Trophoblast cell (in vitro differentiated cells and primary cell): ENCODE data around the gene ITGAE.

Experiments used
- DNase-seq, 2 donors: peaks; one replicate each; pipeline ENCODE4 v3.0.0-alpha.2; 2016
- H2AFZ ChIP-seq: 2 replicates; pipeline ENCODE4 v1.6.1; 2013; ENCODE audit warnings: low read length, moderate library complexity, mild to moderate bottlenecking; ENCODE audit not compliant: insufficient read depth, poor library complexity
- H2AK5ac ChIP-seq: 2 replicates; pipeline ENCODE4 v1.6.1; 2013; ENCODE audit warnings: mild to moderate bottlenecking, low read length
- H2BK120ac ChIP-seq: 2 replicates; pipeline ENCODE4 v1.6.1; 2013; ENCODE audit warnings: low read length, mild to moderate bottlenecking, moderate library complexity; ENCODE audit not compliant: insufficient read depth, poor library complexity
- H2BK12ac ChIP-seq: 2 replicates; pipeline ENCODE4 v1.6.1; 2013; ENCODE audit warnings: mild to moderate bottlenecking, low read length, moderate library complexity
- H2BK5ac ChIP-seq: 2 replicates; pipeline ENCODE4 v1.6.1; 2013; ENCODE audit warnings: low read length, low read depth, moderate library complexity, mild to moderate bottlenecking; ENCODE audit not compliant: poor library complexity
- H3K14ac ChIP-seq: 2 replicates; pipeline ENCODE4 v1.6.1; 2013; ENCODE audit warnings: mild to moderate bottlenecking, low read length
- H3K18ac ChIP-seq: 2 replicates; pipeline ENCODE4 v1.6.1; 2013; ENCODE audit warnings: mild to moderate bottlenecking, low read length
- H3K23ac ChIP-seq: 2 replicates; pipeline ENCODE4 v1.6.1; 2013; ENCODE audit warnings: low read length
- H3K27ac ChIP-seq: 2 replicates; pipeline ENCODE4 v1.5.1; 2013; ENCODE audit warnings: low read depth, mild to moderate bottlenecking, inconsistent platforms, low read length, moderate library complexity
- H3K27me3 ChIP-seq: 2 replicates; pipeline ENCODE4 v1.6.1; 2013; ENCODE audit warnings: inconsistent platforms, mild to moderate bottlenecking, low read length, moderate library complexity; ENCODE audit not compliant: insufficient read depth
- H3K36me3 ChIP-seq, 2 experiments: 1 replicate in 1 of 2; 2 replicates in 1 of 2; pipeline ENCODE4 v1.6.1; 2013; ENCODE audit warnings: low read length in 2 of 2, mild to moderate bottlenecking in 2 of 2, moderate library complexity in 1 of 2; ENCODE audit not compliant: insufficient read depth in 2 of 2, control insufficient read depth in 1 of 2
- H3K4ac ChIP-seq: 2 replicates; pipeline ENCODE4 v1.6.1; 2013; ENCODE audit warnings: low read depth, mild to moderate bottlenecking, low read length, moderate library complexity
- H3K4me1 ChIP-seq, 2 experiments: 1 replicate in 1 of 2; 2 replicates in 1 of 2; pipeline ENCODE4 v1.6.1; 2013; ENCODE audit warnings: low read length in 2 of 2, mild to moderate bottlenecking in 2 of 2, moderate library complexity in 1 of 2; ENCODE audit not compliant: insufficient read depth in 2 of 2, control insufficient read depth in 1 of 2
- H3K4me2 ChIP-seq: 2 replicates; pipeline ENCODE4 v1.6.1; 2013; ENCODE audit warnings: inconsistent platforms, mild to moderate bottlenecking, low read length, moderate library complexity
- H3K4me3 ChIP-seq: 2 replicates; pipeline ENCODE4 v1.5.1; 2013; ENCODE audit warnings: mild to moderate bottlenecking, low read depth, low read length, inconsistent platforms
- H3K79me1 ChIP-seq: one replicate; pipeline ENCODE4 v1.6.1; 2013; ENCODE audit warnings: low read length
- H3K79me2 ChIP-seq: 2 replicates; pipeline ENCODE4 v1.6.1; 2013; ENCODE audit warnings: low read length, mild to moderate bottlenecking; ENCODE audit not compliant: control insufficient read depth, insufficient read depth, poor library complexity
- H3K9ac ChIP-seq: 2 replicates; pipeline ENCODE4 v1.6.1; 2013; ENCODE audit warnings: mild to moderate bottlenecking, low read length
- H3K9me3 ChIP-seq: 2 replicates; pipeline ENCODE4 v1.6.1; 2013; ENCODE audit warnings: low read depth, mild to moderate bottlenecking, control low read depth, inconsistent platforms, low read length; ENCODE audit not compliant: insufficient read depth
- H4K12ac ChIP-seq: 2 replicates; pipeline ENCODE4 v1.6.1; 2013; ENCODE audit warnings: low read depth, mild to moderate bottlenecking, low read length, moderate library complexity
- H4K8ac ChIP-seq: 2 replicates; pipeline ENCODE4 v1.6.1; 2013; ENCODE audit warnings: low read depth, mild to moderate bottlenecking, low read length, moderate library complexity
- H4K91ac ChIP-seq: one replicate; pipeline ENCODE4 v1.6.1; 2013; ENCODE audit warnings: low read depth, mild to moderate bottlenecking, low read length, moderate library complexity
- WGBS: extraction: QIAGEN DNeasy Blood & Tissue Kit; methylation state at CpG from one replicate; pipeline ENCODE4 v1.1.7; 2013; ENCODE audit warnings: missing lambda C conversion rate; ENCODE audit not compliant: insufficient read length, insufficient coverage; ENCODE audit errors: extremely low coverage; 5-methylcytosine and 5-hydroxymethylcytosine counted together

Gene ITGAE

DNA sequence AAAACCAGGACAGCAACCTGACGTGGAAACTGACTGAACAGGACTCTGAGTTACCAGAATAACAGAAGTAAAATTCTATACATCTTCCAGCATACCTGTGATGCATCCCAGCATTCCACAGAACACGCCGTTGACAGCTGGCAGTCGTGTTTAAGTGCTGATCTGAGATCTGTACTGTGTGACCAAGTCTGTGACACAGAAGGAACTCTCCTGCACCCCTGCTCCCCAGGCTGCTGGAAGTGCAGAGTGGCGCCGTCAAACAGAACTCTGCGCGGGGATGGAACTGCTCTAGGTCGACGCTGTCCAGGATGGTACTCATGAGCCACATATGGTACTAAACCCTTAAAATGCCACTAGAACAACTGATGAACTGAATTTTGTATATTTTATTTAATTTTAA lies 804 bp upstream of the ITGAE start:
- Histone ChIP-seq H3K36me3 (peaks cover 0 to 14% of the 10 kb centered on the region in 2 experiments), H3K27ac (peak overlapping the region; percentile 40), H3K9me3 (no peaks in the 10 kb centered on the region), H3K14ac (no peak overlapping the region), H3K18ac (no peak overlapping the region), H2AFZ (no peak overlapping the region), H3K4me2 (no peak overlapping the region), H2BK5ac (peak overlapping the region; percentile 18), H4K12ac (no peak overlapping the region), H4K91ac (peak overlapping the region; percentile 69), H4K8ac (no peak overlapping the region), H3K4ac (no peak overlapping the region), H3K4me3 (no peak overlapping the region), H3K79me2 (no peaks in the 10 kb centered on the region), H2BK120ac (peak overlapping the region; percentile 10), H3K23ac (no peak overlapping the region), H2BK12ac (no peak overlapping the region), H3K9ac (no peak overlapping the region), H2AK5ac (no peak overlapping the region), H3K4me1 (peaks cover 10 to 14% of the 10 kb centered on the region in 2 experiments), H3K27me3 (no peaks in the 10 kb centered on the region), H3K79me1 (no peaks in the 10 kb centered on the region)
- no CpG with 5 or more reads among the region's 10 CpGs for WGBS
- no peak for DNase-seq

DNA sequence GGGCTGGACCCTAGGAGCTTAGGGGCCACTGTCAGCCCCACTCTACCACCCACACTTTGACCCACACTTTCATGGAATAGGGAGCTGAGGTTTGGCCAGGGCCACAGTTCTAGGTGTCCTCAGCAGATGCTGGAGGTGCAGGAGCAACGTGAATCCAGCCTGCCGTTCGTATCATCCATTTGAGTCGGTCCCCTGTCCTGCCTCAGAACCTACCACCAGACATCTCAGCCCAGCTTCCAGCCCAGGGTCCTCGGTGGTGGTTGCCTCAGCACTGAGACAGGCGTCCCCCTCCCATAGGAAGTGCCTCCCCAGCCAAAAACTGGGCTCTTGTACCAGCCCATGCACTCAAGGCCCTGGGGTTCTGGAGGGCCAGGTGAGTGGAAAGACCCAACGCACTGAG lies 359 bp upstream of the ITGAE start:
- Histone ChIP-seq H2BK5ac (peak overlapping the region; percentile 18), H2BK12ac (peak overlapping the region; percentile 42), H2AFZ (no peak overlapping the region), H2AK5ac (no peak overlapping the region), H4K12ac (peak overlapping the region; percentile 50), H3K79me1 (no peaks in the 10 kb centered on the region), H3K27me3 (no peaks in the 10 kb centered on the region), H4K91ac (peak overlapping the region; percentile 69), H3K36me3 (peaks cover 0 to 14% of the 10 kb centered on the region in 2 experiments), H3K23ac (no peak overlapping the region), H3K18ac (peak overlapping the region; percentile 25), H3K9me3 (no peaks in the 10 kb centered on the region), H3K4me3 (no peak overlapping the region), H3K4me2 (no peak overlapping the region), H3K79me2 (no peaks in the 10 kb centered on the region), H4K8ac (peak overlapping the region; percentile 3), H3K4me1 (peaks cover 10 to 14% of the 10 kb centered on the region in 2 experiments), H2BK120ac (peak overlapping the region; percentile 48), H3K9ac (no peak overlapping the region), H3K27ac (peak overlapping the region; percentile 29), H3K4ac (no peak overlapping the region), H3K14ac (peak overlapping the region; percentile 37)
- DNase-seq = no peak
- no CpG with 5 or more reads among the region's 7 CpGs for WGBS

DNA sequence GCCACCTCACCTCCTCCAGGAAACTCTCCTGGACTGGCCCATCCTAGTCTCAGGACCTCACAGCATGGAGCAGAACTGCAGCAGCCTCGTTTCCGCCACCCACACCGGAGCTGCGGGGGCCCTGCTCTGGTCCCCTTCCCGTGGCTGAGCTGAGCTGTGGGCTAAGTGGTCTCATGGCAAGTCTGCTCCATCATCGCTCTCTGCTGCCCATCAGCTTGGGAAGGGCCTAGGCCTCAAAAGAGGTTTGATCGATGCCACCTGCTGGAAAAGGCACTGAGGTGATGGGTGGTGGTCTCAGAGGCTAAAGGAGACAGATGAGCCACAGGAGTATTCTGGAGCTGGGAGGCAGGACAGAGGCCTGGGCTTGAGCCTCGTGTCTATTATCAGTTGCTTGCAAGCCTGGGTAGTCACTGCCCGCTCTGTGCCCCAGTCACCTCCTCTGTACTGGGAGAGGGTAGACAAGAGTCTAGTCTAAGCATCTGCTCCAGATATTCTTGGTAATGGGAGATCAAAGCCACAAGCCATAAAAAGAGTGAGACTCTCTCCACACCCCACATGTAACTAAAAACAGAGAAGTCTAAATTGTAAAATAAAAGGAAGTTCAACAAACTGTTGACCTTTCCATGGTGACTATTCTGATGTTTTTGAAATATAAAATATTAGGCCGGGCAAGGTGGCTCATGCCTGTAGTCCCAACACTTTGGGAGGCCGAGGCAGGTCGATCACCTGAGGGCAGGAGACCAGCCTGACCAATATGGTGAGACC lies 1.6 kb downstream of the ITGAE start:
- no peak overlapping the region for H3K4me2 ChIP-seq
- H2BK12ac ChIP-seq = peak overlapping the region; percentile 29
- peaks cover 2% of the 10 kb centered on the region for H3K79me1 ChIP-seq

DNA sequence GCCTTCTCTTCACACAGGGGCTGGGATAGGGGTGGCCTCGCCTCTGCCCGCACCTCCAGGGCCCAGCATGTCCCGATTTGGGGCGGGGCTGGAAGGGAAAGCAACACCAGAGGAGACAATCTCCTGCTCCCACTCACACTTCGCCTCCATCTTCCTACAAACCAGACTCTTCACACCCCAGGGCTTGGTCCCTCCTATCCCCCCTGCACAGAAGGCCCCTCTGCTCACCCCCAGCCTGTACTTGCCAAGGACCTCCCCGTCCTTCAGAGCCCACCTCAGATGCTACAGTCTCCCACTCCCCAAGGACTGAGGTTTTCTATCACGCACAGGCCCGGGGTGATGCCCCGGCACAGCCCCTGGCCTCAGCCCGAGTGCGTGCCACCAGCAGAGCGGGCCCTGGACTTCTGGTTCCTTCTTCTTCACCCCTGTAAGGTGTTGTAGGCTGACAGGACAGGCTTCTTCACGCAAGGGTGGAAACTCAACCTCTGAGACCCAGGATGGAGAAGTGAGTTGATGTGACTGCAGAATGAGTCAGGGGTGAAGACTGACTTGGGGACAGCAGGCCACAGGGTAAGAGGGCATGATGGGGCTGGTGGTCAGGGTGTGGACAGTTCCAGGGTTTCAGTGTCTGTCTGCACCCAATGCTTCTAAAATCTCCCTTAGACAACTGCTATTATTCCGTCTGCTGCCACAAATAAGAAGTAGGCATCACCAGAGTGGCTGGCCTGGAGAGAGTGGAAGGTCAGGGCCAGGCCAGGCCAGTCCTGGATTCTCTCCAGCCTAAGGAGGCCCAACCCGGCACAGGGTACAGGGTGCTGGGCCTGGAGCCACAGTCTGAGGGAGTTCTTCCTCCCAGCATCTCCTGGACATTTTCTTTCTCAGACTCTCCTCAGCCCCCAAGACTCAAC lies 2.5 kb downstream of the ITGAE start:
- no peak overlapping the region for H3K4me2 ChIP-seq
- no peaks in the 10 kb centered on the region for H3K79me2 ChIP-seq
- H3K4me3 ChIP-seq = no peak overlapping the region
- no peak overlapping the region for H3K27ac ChIP-seq
- H3K4me1 ChIP-seq = peaks cover 10 to 21% of the 10 kb centered on the region in 2 experiments
- H3K23ac ChIP-seq = no peak overlapping the region
- peaks cover 0 to 11% of the 10 kb centered on the region in 2 experiments for H3K36me3 ChIP-seq
- H4K91ac ChIP-seq = peak overlapping the region; percentile 21
- H3K9ac ChIP-seq = no peak overlapping the region
- no peak overlapping the region for H3K4ac ChIP-seq
- H2AK5ac ChIP-seq = no peak overlapping the region
- H3K79me1 ChIP-seq = peaks cover 4% of the 10 kb centered on the region
- no peak overlapping the region for H2BK120ac ChIP-seq
- no peak overlapping the region for H2AFZ ChIP-seq
- H3K14ac ChIP-seq = no peak overlapping the region
- H3K27me3 ChIP-seq = no peaks in the 10 kb centered on the region
- no peak overlapping the region for H4K8ac ChIP-seq
- H4K12ac ChIP-seq = no peak overlapping the region
- no peak overlapping the region for H2BK5ac ChIP-seq
- no CpG with 5 or more reads among the region's 15 CpGs for WGBS
- H3K18ac ChIP-seq = peak overlapping the region; percentile 12
- peaks cover 4% of the 10 kb centered on the region for H3K9me3 ChIP-seq
- DNase-seq = no peak
- no peak overlapping the region for H2BK12ac ChIP-seq

More for the DNA sequence above, 1.6 kb downstream of the ITGAE start:
- no peak overlapping the region for H4K12ac ChIP-seq
- no peak for DNase-seq
- H2BK120ac ChIP-seq = no peak overlapping the region
- H2AFZ ChIP-seq = no peak overlapping the region
- peaks cover 0 to 11% of the 10 kb centered on the region in 2 experiments for H3K36me3 ChIP-seq
- no peak overlapping the region for H3K4me3 ChIP-seq
- no peak overlapping the region for H4K8ac ChIP-seq
- peaks cover 10 to 19% of the 10 kb centered on the region in 2 experiments for H3K4me1 ChIP-seq
- no peaks in the 10 kb centered on the region for H3K79me2 ChIP-seq
- H2AK5ac ChIP-seq = no peak overlapping the region
- H3K27me3 ChIP-seq = no peaks in the 10 kb centered on the region
- peaks cover 4% of the 10 kb centered on the region for H3K9me3 ChIP-seq
- no CpG with 5 or more reads among the region's 12 CpGs for WGBS
- no peak overlapping the region for H3K4ac ChIP-seq
- H4K91ac ChIP-seq = peak overlapping the region; percentile 21
- H3K23ac ChIP-seq = no peak overlapping the region
- H3K9ac ChIP-seq = no peak overlapping the region
- peak overlapping the region; percentile 3 for H2BK5ac ChIP-seq
- H3K18ac ChIP-seq = peak overlapping the region; percentile 12
- H3K27ac ChIP-seq = no peak overlapping the region
- H3K14ac ChIP-seq = no peak overlapping the region
